Activated CD4-positive, alpha-beta memory T cell treated with anti-CD3 and anti-CD28 coated beads, Interleukin-2, amount 10 ng/mL, durations not matched to agents 7 days and 5 days (primary cell): ENCODE results near the gene PRKN. TPM values are rescaled to one million over a fixed set of nuclear protein-coding genes. Genes with fewer than 3 reads are reported as not detected.
"Not testable (repeated sequence)": the region's sequence is repeated elsewhere in the genome, so short reads cannot be mapped to it uniquely, and the experiment has no call there.

Experiments used
- CTCF ChIA-PET: fragments of 350-600 bp; sonication (Branson Sonifier 250); formaldehyde crosslinking; loops from one replicate; lab custom pipeline; 2021; ENCODE audit warnings: antibody characterized with exemption, inconsistent platforms; lab: Charles Lee
- POLR2A ChIA-PET: fragments of 350-600 bp; sonication (Branson Sonifier 250); formaldehyde crosslinking; loops from one replicate; lab custom pipeline; 2021; ENCODE audit warnings: antibody characterized with exemption; lab: Charles Lee
- DNase-seq: peaks from one replicate; pipeline ENCODE4 v3.0.0-alpha.2; 2020
- H3K27ac Mint-ChIP-seq: one replicate; pipeline ENCODE4 v1.8.0; 2021; ENCODE audit warnings: mild to moderate bottlenecking, mixed read lengths
- H3K27me3 Mint-ChIP-seq: one replicate; pipeline ENCODE4 v1.8.0; 2021; ENCODE audit warnings: mixed read lengths
- H3K36me3 Mint-ChIP-seq: one replicate; pipeline ENCODE4 v1.8.0; 2021; ENCODE audit warnings: low read depth, mixed read lengths
- H3K4me1 Mint-ChIP-seq: one replicate; pipeline ENCODE4 v1.8.0; 2021; ENCODE audit warnings: mixed read lengths
- H3K4me3 Mint-ChIP-seq: one replicate; pipeline ENCODE4 v1.8.0; 2021; ENCODE audit warnings: mild to moderate bottlenecking, mixed read lengths
- H3K9me3 Mint-ChIP-seq: one replicate; pipeline ENCODE4 v1.8.0; 2021; ENCODE audit warnings: mixed read lengths
- total RNA-seq, 2 experiments: library from RNA; stranded (reverse); gene quantifications; one replicate each; pipeline ENCODE4 v1.2.3, GENCODE V29; 2021

PRKN gene
- total RNA-seq, 2 experiments from 2014 or later, result 0.13 to 0.43 TPM

- Mint-ChIP-seq H3K36me3 (no peaks in the 10 kb centered on the region), H3K27me3 (no peaks in the 10 kb centered on the region), H3K4me3 (no peak overlapping the region), H3K27ac (no peak overlapping the region), H3K9me3 (no peaks in the 10 kb centered on the region), H3K4me1 (no peaks in the 10 kb centered on the region)
- ChIA-PET POLR2A (no interaction called here), CTCF (no interaction called here)
- no peak for DNase-seq
These were observed 1194.3 kb downstream of the PRKN start for GRCh38 chr6:161533266-161533665.

- no peaks in the 10 kb centered on the region for H3K27me3 Mint-ChIP-seq
- ChIA-PET CTCF (no interaction called here), POLR2A (no interaction called here)
- H3K36me3 Mint-ChIP-seq, result no peaks in the 10 kb centered on the region
- H3K9me3 Mint-ChIP-seq, result no peaks in the 10 kb centered on the region
- H3K4me1 Mint-ChIP-seq, result no peaks in the 10 kb centered on the region
- H3K4me3 Mint-ChIP-seq, result no peak overlapping the region
- no peak for DNase-seq
- no peak overlapping the region for H3K27ac Mint-ChIP-seq
These were observed 1195.0 kb downstream of the PRKN start for GRCh38 chr6:161532536-161532935.

- Mint-ChIP-seq H3K9me3 (no peaks in the 10 kb centered on the region), H3K36me3 (no peaks in the 10 kb centered on the region), H3K4me1 (no peaks in the 10 kb centered on the region), H3K4me3 (no peak overlapping the region), H3K27ac (no peak overlapping the region), H3K27me3 (peaks cover 2% of the 10 kb centered on the region)
- CTCF ChIA-PET, result no interaction called here
- POLR2A ChIA-PET, result no interaction called here
- no peak for DNase-seq
These were observed 1200.8 kb downstream of the PRKN start for GRCh38 chr6:161526794-161527193.

GRCh38 chr6:161523362-161523761, 1204.2 kb downstream of the PRKN start:
- peaks cover 2% of the 10 kb centered on the region for H3K27me3 Mint-ChIP-seq
- H3K27ac Mint-ChIP-seq, result no peak overlapping the region
- CTCF ChIA-PET, result no interaction called here
- H3K4me1 Mint-ChIP-seq, result no peaks in the 10 kb centered on the region
- H3K4me3 Mint-ChIP-seq, result no peak overlapping the region
- DNase-seq, result no peak
- POLR2A ChIA-PET, result no interaction called here
- H3K36me3 Mint-ChIP-seq, result no peaks in the 10 kb centered on the region
- H3K9me3 Mint-ChIP-seq, result no peaks in the 10 kb centered on the region

- DNase-seq, result no peak
- Mint-ChIP-seq H3K27ac (no peak overlapping the region), H3K4me3 (no peak overlapping the region), H3K36me3 (no peaks in the 10 kb centered on the region), H3K4me1 (no peaks in the 10 kb centered on the region), H3K9me3 (no peaks in the 10 kb centered on the region), H3K27me3 (peaks cover 2% of the 10 kb centered on the region)
- ChIA-PET CTCF (no interaction called here), POLR2A (no interaction called here)
These were observed 1205.3 kb downstream of the PRKN start for GRCh38 chr6:161522276-161522675.

- H3K4me3 Mint-ChIP-seq, result no peak overlapping the region
- DNase-seq, result no peak
- CTCF ChIA-PET, result no interaction called here
- no peaks in the 10 kb centered on the region for H3K36me3 Mint-ChIP-seq
- no peak overlapping the region for H3K27ac Mint-ChIP-seq
- peaks cover 3% of the 10 kb centered on the region for H3K9me3 Mint-ChIP-seq
- H3K27me3 Mint-ChIP-seq, result no peaks in the 10 kb centered on the region
- H3K4me1 Mint-ChIP-seq, result no peaks in the 10 kb centered on the region
- POLR2A ChIA-PET, result no interaction called here
These were observed 1216.0 kb downstream of the PRKN start for GRCh38 chr6:161511447-161512095.

- DNase-seq, result no peak
- Mint-ChIP-seq H3K27ac (no peak overlapping the region), H3K4me1 (no peaks in the 10 kb centered on the region), H3K4me3 (no peak overlapping the region), H3K27me3 (no peaks in the 10 kb centered on the region), H3K9me3 (peaks cover 6% of the 10 kb centered on the region), H3K36me3 (no peaks in the 10 kb centered on the region)
- CTCF ChIA-PET, result interaction anchor here (0.6 to 0.7 kb wide), 2 partner anchors 90 to 889 kb away, joined by 3 read pairs; no protein-coding TSS in a partner anchor
- POLR2A ChIA-PET, result no interaction called here
These were observed 1219.2 kb downstream of the PRKN start for GRCh38 chr6:161508341-161508740.

GRCh38 chr6:161507375-161507774, 1220.2 kb downstream of the PRKN start:
- H3K27me3 Mint-ChIP-seq, result no peaks in the 10 kb centered on the region
- peaks cover 6% of the 10 kb centered on the region for H3K9me3 Mint-ChIP-seq
- no peaks in the 10 kb centered on the region for H3K36me3 Mint-ChIP-seq
- H3K4me3 Mint-ChIP-seq, result no peak overlapping the region
- ChIA-PET CTCF (no interaction called here), POLR2A (no interaction called here)
- no peak overlapping the region for H3K27ac Mint-ChIP-seq
- DNase-seq, result no peak
- H3K4me1 Mint-ChIP-seq, result no peaks in the 10 kb centered on the region

GRCh38 chr6:161503570-161503969, 1224.0 kb downstream of the PRKN start:
- H3K4me1 Mint-ChIP-seq, result no peaks in the 10 kb centered on the region
- H3K9me3 Mint-ChIP-seq, result peaks cover 6% of the 10 kb centered on the region
- DNase-seq, result no peak
- ChIA-PET POLR2A (no interaction called here), CTCF (no interaction called here)
- no peaks in the 10 kb centered on the region for H3K27me3 Mint-ChIP-seq
- no peak overlapping the region for H3K4me3 Mint-ChIP-seq
- no peaks in the 10 kb centered on the region for H3K36me3 Mint-ChIP-seq
- H3K27ac Mint-ChIP-seq, result no peak overlapping the region

- H3K27me3 Mint-ChIP-seq, result no peaks in the 10 kb centered on the region
- no peaks in the 10 kb centered on the region for H3K4me1 Mint-ChIP-seq
- no peaks in the 10 kb centered on the region for H3K36me3 Mint-ChIP-seq
- no peak for DNase-seq
- no peaks in the 10 kb centered on the region for H3K9me3 Mint-ChIP-seq
- H3K4me3 Mint-ChIP-seq, result no peak overlapping the region
- CTCF ChIA-PET, result interaction anchor here (1.3 kb wide), 2 partner anchors 81 to 125 kb away, joined by 3 read pairs; no protein-coding TSS in a partner anchor
- POLR2A ChIA-PET, result no interaction called here
- H3K27ac Mint-ChIP-seq, result no peak overlapping the region
These were observed 1228.7 kb downstream of the PRKN start for GRCh38 chr6:161498881-161499280.

GRCh38 chr6:161498359-161498758, 1229.2 kb downstream of the PRKN start:
- POLR2A ChIA-PET, result no interaction called here
- no peaks in the 10 kb centered on the region for H3K4me1 Mint-ChIP-seq
- no peak overlapping the region for H3K27ac Mint-ChIP-seq
- H3K4me3 Mint-ChIP-seq, result no peak overlapping the region
- no peak for DNase-seq
- no peaks in the 10 kb centered on the region for H3K27me3 Mint-ChIP-seq
- CTCF ChIA-PET, result interaction anchor here (0.9 kb wide), 1 partner anchor 80 kb away, joined by 8 read pairs; no protein-coding TSS in a partner anchor
- no peaks in the 10 kb centered on the region for H3K9me3 Mint-ChIP-seq
- no peaks in the 10 kb centered on the region for H3K36me3 Mint-ChIP-seq

- Mint-ChIP-seq H3K27ac (no peak overlapping the region), H3K4me1 (no peaks in the 10 kb centered on the region), H3K4me3 (no peak overlapping the region), H3K27me3 (no peaks in the 10 kb centered on the region), H3K36me3 (no peaks in the 10 kb centered on the region), H3K9me3 (no peaks in the 10 kb centered on the region)
- ChIA-PET POLR2A (no interaction called here), CTCF (no interaction called here)
- no peak for DNase-seq
These were observed 1230.6 kb downstream of the PRKN start for GRCh38 chr6:161496941-161497340.

- H3K4me3 Mint-ChIP-seq, H3K36me3 Mint-ChIP-seq, POLR2A ChIA-PET, H3K9me3 Mint-ChIP-seq, CTCF ChIA-PET, DNase-seq, H3K27ac Mint-ChIP-seq, H3K27me3 Mint-ChIP-seq, H3K4me1 Mint-ChIP-seq: not testable (repeated sequence)
These were observed 1231.3 kb downstream of the PRKN start for GRCh38 chr6:161496271-161496670.

GRCh38 chr6:161494566-161494965, 1233.0 kb downstream of the PRKN start:
- Mint-ChIP-seq H3K36me3 (no peaks in the 10 kb centered on the region), H3K4me1 (no peaks in the 10 kb centered on the region), H3K27me3 (no peaks in the 10 kb centered on the region), H3K4me3 (no peak overlapping the region), H3K9me3 (no peaks in the 10 kb centered on the region), H3K27ac (no peak overlapping the region)
- no peak for DNase-seq
- POLR2A ChIA-PET, result no interaction called here
- CTCF ChIA-PET, result no interaction called here
